HG03103 (cell line): ENCODE measurements around the gene SART3.
"Not testable (repeated sequence)": the region's sequence is repeated elsewhere in the genome, so short reads cannot be mapped to it uniquely, and the experiment has no call there.

Experiments
- ATAC-seq: cut with Tn5 transposase; IDR thresholded peaks from one replicate; pipeline ENCODE4 v1.9.1; 2021; ENCODE audit warnings: low read depth; ENCODE audit not compliant: unreplicated experiment

Gene SART3

GRCh38 chr12:108582509-108582908, 21.5 kb upstream of the SART3 start:
- ATAC-seq = no peak

GRCh38 chr12:108581311-108582227, 20.6 kb upstream of the SART3 start:
- no peak for ATAC-seq

- ATAC-seq = no peak
Measured at GRCh38 chr12:108580531-108580930, 19.6 kb upstream of the SART3 start.

GRCh38 chr12:108578813-108579212, 17.8 kb upstream of the SART3 start:
- ATAC-seq = no peak

DNA sequence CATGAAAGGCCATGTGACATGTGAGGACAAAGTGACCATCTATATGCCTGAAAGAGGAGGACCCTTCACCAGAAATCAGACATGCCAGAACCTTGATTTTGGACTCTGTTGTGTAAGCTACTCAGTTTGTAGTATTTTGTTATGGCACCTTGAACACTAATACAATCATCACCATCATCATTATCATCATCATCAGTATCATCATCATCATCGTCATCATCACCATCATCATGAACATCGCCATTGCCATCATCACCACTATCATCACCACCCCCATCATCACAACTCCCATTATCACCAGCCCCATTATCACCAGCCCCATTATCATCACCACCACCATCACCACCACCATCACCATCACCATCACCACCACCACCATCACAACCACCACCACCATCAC, 17.3 kb upstream of the SART3 start:
- no peak for ATAC-seq

DNA sequence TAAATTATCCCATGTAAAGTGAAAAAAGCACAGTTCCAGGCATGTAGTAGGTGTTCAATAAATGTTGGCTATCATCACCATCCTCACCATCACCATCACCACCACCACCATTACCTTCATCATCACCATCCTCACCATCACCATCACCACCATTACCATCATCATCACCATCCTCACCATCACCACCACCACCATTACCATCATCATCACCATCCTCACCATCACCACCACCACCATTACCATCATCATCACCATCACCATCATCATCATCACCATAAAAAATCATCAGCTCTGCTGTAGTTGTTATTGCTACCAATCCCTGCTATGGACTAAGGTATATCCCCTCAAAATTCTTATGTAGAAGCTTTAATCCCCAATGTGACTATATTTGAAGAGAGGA, 16.5 kb upstream of the SART3 start:
- ATAC-seq = no peak

DNA sequence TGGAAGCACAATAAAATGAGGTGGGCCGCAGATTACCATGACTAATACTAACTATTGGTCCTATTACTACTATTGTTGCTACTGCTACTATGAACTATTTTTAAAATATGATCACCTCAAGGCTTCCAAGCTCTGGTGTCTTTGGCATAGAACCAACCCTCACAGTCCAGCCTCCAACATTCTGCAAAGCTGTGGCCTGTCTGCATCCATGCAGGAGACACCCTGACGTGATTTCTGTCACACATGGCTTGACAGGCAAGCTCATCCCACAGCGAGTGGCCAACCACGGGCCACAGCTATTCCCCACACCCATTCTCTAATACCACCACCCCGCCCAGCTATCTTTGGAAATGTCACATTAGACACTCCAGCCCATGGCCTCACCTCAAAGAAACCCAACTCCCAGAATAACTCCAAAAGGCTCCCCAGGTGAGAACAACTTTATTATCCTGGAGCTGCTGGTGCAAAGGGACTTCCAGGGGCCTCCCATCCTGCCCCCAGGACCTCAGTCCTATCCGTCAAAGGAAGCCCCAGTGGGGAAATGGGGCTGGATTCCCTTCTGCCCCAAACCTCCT, 15.8 kb upstream of the SART3 start:
- no peak for ATAC-seq

DNA sequence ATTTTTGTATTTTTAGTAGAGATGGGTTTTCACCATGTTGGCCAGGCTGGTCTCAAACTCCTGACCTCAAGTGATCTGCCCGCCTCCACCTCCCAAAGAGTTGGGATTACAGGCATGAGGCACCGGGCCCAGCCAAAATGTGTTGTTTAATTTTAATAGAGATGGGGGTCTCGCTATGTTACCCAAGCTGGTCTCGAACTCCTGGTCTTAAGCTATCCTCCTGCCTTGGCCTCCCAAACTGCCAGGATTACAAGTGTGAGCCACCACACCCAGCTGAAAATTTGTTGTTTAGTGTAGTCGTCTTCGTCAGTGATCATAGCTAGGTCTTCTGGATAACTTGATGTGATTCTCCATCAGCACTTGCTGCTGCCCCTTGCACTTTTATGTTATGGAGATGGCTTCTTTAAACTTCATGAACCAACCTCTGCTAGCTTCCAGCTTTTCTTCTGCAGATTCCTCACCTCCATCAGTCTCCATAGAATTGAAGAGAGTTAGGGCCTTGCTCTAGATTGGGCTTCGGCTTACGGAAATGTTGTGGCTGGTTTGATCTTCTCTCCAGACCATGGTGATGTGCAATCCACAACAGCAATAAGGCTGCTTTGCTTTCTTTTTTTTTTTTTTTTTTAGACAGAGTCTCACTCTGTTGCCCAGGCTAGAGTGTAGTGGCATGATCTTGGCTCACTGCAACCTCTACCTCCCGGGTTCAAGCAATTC, 14.4 kb upstream of the SART3 start:
- no peak for ATAC-seq

DNA sequence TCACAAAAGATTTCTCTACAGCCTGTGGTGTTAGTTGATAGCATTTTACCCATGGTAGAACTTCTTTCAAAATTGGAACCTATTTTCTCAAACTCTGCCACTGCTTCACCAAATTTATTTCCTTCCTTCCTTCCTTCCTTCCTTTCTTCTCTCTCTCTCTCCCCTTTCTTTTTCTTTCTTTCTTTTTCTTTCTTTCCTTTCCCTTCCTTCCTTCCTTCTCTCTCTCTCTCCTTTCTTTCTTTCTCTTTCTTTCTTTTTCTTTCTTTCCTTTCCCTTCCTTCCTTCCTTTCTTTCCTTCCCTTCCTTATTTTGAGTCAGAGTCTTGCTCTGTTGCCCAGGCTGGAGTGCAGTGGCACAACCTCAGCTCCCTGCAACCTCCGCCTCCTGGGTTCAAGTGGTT, 13.3 kb upstream of the SART3 start:
- not testable (repeated sequence) for ATAC-seq

DNA sequence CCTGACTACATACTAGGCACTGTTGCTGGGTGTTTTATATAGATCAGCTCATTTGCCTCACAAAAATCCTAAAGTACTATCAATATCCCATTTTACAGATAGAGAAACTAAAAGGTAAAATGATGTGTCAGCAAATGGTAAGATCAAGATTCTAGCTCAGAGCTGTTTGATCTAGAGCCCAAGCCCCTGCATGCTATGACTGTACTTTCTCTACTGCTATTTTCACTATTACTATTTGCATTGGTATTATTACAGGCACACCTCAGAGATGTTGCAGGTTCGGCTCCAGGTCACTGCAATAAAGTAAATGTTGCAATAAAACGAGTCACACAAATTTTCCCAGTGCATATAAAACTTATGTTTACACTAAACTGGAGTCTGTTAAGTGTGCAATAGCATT, 12.3 kb upstream of the SART3 start:
- no peak for ATAC-seq

GRCh38 chr12:108572166-108572790, 11.3 kb upstream of the SART3 start:
- ATAC-seq = no peak

GRCh38 chr12:108571609-108572165, 10.7 kb upstream of the SART3 start:
- no peak for ATAC-seq

DNA sequence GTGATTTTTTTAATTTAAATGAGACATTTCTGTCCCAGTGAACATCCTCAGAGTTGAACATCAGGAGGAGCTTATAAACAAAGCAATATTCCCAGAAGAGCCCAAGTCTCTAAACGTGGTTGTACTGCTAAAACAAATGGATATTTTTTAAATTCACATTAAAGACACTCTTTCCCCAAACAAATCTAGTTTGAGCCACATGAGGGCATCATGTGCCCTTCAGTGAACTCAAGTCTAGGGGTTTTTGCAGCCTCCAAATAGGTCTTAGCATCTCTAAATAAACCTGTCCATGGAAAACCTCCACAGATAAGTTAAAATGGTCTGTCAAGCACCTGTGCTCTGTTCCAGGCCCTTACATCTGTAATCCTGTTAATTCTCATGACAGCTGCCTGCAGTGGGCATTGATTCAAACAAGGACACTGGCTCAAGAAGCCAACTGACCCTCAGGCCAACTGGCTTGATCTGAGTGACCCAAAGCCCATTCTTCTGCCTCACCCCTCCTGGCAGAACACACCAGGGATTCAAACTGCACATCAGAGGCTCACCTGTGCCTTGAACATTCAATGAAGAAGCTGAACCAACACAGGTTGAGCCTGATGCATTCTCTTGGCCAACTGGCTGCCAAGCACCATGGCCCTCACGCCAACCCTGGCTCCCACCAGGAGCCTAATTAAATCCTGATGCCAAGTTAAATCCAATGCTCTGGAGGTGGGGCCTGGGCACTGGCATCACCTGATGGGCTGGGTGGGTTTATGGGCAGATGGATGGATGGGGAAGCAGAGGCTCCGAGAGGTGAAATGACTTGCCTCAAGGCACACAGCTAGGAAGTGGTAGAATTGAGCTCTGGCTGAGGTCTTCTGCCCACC, 10.0 kb upstream of the SART3 start:
- ATAC-seq = no peak

GRCh38 chr12:108568338-108569154, 7.6 kb upstream of the SART3 start:
- ATAC-seq = peak; percentile 72

- no peak for ATAC-seq
Measured at GRCh38 chr12:108567406-108568337, 6.7 kb upstream of the SART3 start.

DNA sequence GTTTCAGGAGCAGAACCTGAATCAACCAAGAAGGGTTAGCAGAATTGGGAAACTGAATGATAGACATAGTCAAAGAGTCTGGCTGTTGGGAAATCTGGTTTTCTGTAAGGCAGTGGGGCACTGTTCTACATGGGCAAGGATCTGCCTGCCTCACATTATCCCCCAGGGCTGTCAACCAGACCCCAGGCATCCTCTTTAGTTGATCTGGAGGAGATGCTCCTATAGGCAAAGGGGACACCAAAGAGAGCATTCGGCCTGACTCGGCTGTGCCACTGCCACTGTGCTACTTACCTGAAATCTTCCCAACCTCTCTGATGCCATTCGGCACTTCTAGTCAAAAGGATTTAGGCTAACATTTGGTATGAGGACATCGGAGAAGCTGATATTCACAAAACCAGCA, 5.5 kb upstream of the SART3 start:
- no peak for ATAC-seq

DNA sequence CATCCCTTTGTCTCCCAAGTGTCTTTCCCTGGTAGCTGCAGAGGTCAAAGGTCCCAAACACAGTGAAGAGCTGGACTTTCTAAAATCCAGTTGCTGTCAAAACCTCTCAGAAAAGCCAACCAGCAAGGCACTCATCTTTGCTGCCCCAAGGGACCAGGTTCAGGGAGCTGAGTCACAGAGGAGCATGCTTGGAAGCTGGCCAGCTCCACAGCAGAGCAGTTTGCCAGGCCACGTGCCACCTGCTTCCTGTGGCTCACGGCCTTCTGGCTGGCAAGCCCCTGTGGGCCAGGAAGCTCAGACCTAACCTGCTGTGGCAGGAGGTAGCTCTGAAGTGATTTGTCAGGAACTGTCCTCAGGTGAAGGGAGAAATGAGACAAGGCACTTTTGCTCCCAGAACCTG, 5.0 kb upstream of the SART3 start:
- no peak for ATAC-seq

- no peak for ATAC-seq
Measured at GRCh38 chr12:108565146-108565545, 4.2 kb upstream of the SART3 start.
